Neural cell (in vitro differentiated cells): ENCODE results near the gene CBLB. TPM values are rescaled to one million over a fixed set of nuclear protein-coding genes. Genes with fewer than 3 reads are reported as not detected.
"Not testable (repeated sequence)": the region's sequence is repeated elsewhere in the genome, so short reads cannot be mapped to it uniquely, and the experiment has no call there.

Experiments
- H2AFZ ChIP-seq: fragments of 200-600, 300-800 bp; sonication (generic), shearing (Covaris generic); 2 replicates; pipeline ENCODE4 v1.6.0; 2014; ENCODE audit warnings: low read depth, mild to moderate bottlenecking, antibody characterized with exemption, low read length, moderate library complexity
- H3F3A ChIP-seq: fragments of 200-600 bp; shearing (Covaris generic); 2 replicates; pipeline ENCODE4 v1.6.1; 2016; ENCODE audit warnings: mild to moderate bottlenecking, moderate library complexity, mixed read lengths, antibody characterized with exemption, low read length; ENCODE audit not compliant: insufficient read depth, poor library complexity, severe bottlenecking
- H3K27ac ChIP-seq: fragments of 200-600, 300-800 bp; sonication (generic), shearing (Covaris generic); 2 replicates; pipeline ENCODE4 v1.5.1; 2014; ENCODE audit warnings: mild to moderate bottlenecking, low read length, moderate library complexity
- H3K27me3 ChIP-seq: fragments of 300-800, 200-600 bp; sonication (generic), shearing (Covaris generic); 2 replicates; pipeline ENCODE4 v1.6.0; 2014; ENCODE audit warnings: mild to moderate bottlenecking, low read depth, low read length, moderate library complexity; ENCODE audit not compliant: insufficient read depth
- H3K36me3 ChIP-seq: fragments of 300-800, 200-600 bp; sonication (generic), shearing (Covaris generic); 2 replicates; pipeline ENCODE4 v1.5.1; 2014; ENCODE audit warnings: mild to moderate bottlenecking, antibody characterized with exemption, low read length, moderate library complexity; ENCODE audit not compliant: insufficient read depth
- H3K4me2 ChIP-seq: fragments of 300-800, 200-600 bp; sonication (generic), shearing (Covaris generic); 2 replicates; pipeline ENCODE4 v1.6.0; 2014; ENCODE audit warnings: mild to moderate bottlenecking, low read length
- H3K4me3 ChIP-seq: fragments of 300-800, 200-600 bp; sonication (generic), shearing (Covaris generic); 2 replicates; pipeline ENCODE4 v1.5.1; 2014; ENCODE audit warnings: mild to moderate bottlenecking, low read length, moderate library complexity
- H3K79me2 ChIP-seq: fragments of 200-600 bp; shearing (Covaris generic); replicated peaks from 2 replicates; pipeline ENCODE4 v1.6.0; 2014; ENCODE audit warnings: mild to moderate bottlenecking, low read length, moderate library complexity; ENCODE audit not compliant: insufficient read depth
- H3K9ac ChIP-seq: fragments of 300-800, 200-600 bp; sonication (generic), shearing (Covaris generic); 2 replicates; pipeline ENCODE4 v1.6.1; 2016; ENCODE audit warnings: mild to moderate bottlenecking, low read length, mixed read lengths
- H3K9me2 ChIP-seq: fragments of 200-600 bp; shearing (Covaris generic); 2 replicates; pipeline ENCODE4 v1.6.1; 2016; ENCODE audit warnings: mild to moderate bottlenecking, low read length, mixed read lengths; ENCODE audit not compliant: insufficient read depth
- H3K9me3 ChIP-seq: fragments of 200-600, 300-800 bp; sonication (generic), shearing (Covaris generic); 2 replicates; pipeline ENCODE4 v1.6.1; 2016; ENCODE audit warnings: mild to moderate bottlenecking, mixed run types, low read length, moderate library complexity, mixed read lengths
- H4K20me1 ChIP-seq: fragments of 200-600 bp; shearing (Covaris generic); 2 replicates; pipeline ENCODE4 v1.6.1; 2016; ENCODE audit warnings: mild to moderate bottlenecking, mixed run types; ENCODE audit not compliant: insufficient read depth
- EP300 ChIP-seq: fragments of 450-650 bp; conservative IDR thresholded peaks from 2 replicates; pipeline ENCODE4 v1.6.1; 2014; ENCODE audit warnings: antibody characterized with exemption, mild to moderate bottlenecking, moderate library complexity; ENCODE audit not compliant: poor library complexity, severe bottlenecking
- EZH2 ChIP-seq: fragments of 200-600, 300-800 bp; shearing (Covaris generic), sonication (generic); IDR thresholded peaks from 2 replicates; pipeline ENCODE4 v1.6.1; 2014; ENCODE audit warnings: antibody characterized with exemption, low read length, borderline replicate concordance, mild to moderate bottlenecking; ENCODE audit not compliant: insufficient read depth, poor library complexity, severe bottlenecking
- POLR2AphosphoS5 ChIP-seq: IDR thresholded peaks from 2 replicates; pipeline ENCODE4 v1.6.1; 2012
- SMC3 ChIP-seq: fragments of 450-650 bp; conservative IDR thresholded peaks from 2 replicates; pipeline ENCODE4 v1.6.1; 2014; ENCODE audit warnings: antibody characterized with exemption, mild to moderate bottlenecking, moderate library complexity; ENCODE audit not compliant: poor library complexity
- TAF1 ChIP-seq: IDR thresholded peaks from 2 replicates; pipeline ENCODE4 v1.6.1; 2012; ENCODE audit warnings: low read depth
- polyA plus RNA-seq: library from polyadenylated mRNA; depleted of rRNA; stranded (reverse); fragments of >200 nt; gene quantifications from 2 replicates; pipeline ENCODE4 v1.2.3, GENCODE V29; 2014
- TF ChIP-seq, protein P1 (sequence below): fragments of 450-650 bp; IDR thresholded peaks from 2 replicates; pipeline ENCODE4 v1.5.1; 2014; ENCODE audit warnings: antibody characterized with exemption, mild to moderate bottlenecking, moderate library complexity; ENCODE audit not compliant: poor library complexity, severe bottlenecking
- TF ChIP-seq, protein P2 (sequence below): IDR thresholded peaks from 2 replicates; pipeline ENCODE4 v1.6.1; 2012; ENCODE audit warnings: borderline replicate concordance

CBLB gene
- polyA plus RNA-seq, 1 donor from 2014 or later: 36.4 TPM

DNA sequence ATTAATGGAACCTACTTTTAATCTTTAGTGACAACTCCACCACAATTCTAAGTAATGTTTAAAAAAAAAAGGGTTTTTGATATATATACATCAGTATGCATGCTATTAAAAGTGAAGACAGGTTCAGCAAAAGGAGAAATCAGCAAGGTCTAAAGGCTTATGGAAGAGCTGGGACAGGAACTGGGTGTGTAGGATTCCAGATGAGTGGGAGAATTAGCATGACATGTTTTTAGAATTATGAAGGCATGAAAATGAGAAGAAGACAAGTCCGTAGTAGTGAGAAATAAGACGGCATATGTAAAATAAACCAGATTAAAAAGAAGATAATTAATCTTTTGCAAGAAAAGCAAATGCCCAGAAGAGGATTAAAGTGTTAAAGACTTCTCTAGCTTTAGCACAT lies 52.0 kb downstream of the CBLB start:
- Histone ChIP-seq H3F3A (no peaks in the 10 kb centered on the region), H3K79me2 (peaks cover 3% of the 10 kb centered on the region), H3K4me2 (no peak overlapping the region), H3K27ac (no peak overlapping the region), H3K27me3 (no peaks in the 10 kb centered on the region), H2AFZ (no peak overlapping the region), H4K20me1 (no peaks in the 10 kb centered on the region), H3K4me3 (no peak overlapping the region), H3K9ac (no peak overlapping the region), H3K36me3 (no peaks in the 10 kb centered on the region), H3K9me3 (no peaks in the 10 kb centered on the region), H3K9me2 (no peaks in the 10 kb centered on the region)
- no peak for TF ChIP-seq SMC3

DNA sequence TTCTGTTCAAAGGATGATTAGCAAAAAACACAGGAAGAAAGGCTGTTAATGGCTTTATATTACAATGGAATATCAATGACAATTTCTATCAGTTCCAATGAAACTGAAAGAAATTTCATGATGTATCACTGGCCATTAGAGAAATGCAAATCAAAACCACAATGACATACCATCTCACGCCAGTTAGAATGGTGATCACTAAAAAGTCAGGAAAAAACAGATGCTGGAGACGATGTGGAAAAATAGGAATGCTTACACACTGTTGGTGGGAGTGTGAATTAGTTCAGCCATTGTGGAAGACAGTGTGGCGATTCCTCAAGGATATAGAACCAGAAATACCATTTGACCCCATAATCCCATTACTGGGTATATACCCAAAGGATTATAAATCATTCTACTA lies 53.5 kb downstream of the CBLB start:
- H3K9me3 ChIP-seq, H3K9me2 ChIP-seq, H3K9ac ChIP-seq, H2AFZ ChIP-seq, H3F3A ChIP-seq, H3K27me3 ChIP-seq, H4K20me1 ChIP-seq, H3K36me3 ChIP-seq, H3K79me2 ChIP-seq, H3K4me2 ChIP-seq, H3K27ac ChIP-seq, H3K4me3 ChIP-seq: not testable (repeated sequence)

DNA sequence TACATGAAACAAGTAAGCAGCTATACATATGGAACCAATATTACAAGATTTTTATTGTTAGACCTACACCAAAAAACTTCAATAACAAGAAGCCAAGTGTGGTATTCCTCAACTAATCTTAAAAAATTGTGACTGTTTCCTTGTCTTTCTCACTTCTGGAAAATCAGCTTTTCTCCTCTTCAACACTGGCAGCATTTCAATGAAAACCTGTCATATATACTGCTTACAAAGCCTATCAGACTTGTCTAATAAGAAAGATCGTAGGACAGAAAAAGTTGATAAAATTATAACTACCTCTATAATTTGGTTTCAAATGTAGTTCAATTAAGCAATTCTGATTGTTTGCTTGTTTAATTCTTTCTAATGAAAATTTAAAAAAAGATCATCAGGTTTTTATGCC lies 55.1 kb downstream of the CBLB start:
- no peaks in the 10 kb centered on the region for H3K36me3 ChIP-seq
- TF ChIP-seq, protein P1, sequence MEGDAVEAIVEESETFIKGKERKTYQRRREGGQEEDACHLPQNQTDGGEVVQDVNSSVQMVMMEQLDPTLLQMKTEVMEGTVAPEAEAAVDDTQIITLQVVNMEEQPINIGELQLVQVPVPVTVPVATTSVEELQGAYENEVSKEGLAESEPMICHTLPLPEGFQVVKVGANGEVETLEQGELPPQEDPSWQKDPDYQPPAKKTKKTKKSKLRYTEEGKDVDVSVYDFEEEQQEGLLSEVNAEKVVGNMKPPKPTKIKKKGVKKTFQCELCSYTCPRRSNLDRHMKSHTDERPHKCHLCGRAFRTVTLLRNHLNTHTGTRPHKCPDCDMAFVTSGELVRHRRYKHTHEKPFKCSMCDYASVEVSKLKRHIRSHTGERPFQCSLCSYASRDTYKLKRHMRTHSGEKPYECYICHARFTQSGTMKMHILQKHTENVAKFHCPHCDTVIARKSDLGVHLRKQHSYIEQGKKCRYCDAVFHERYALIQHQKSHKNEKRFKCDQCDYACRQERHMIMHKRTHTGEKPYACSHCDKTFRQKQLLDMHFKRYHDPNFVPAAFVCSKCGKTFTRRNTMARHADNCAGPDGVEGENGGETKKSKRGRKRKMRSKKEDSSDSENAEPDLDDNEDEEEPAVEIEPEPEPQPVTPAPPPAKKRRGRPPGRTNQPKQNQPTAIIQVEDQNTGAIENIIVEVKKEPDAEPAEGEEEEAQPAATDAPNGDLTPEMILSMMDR: no peak
- TF ChIP-seq EP300 (peak; percentile 91), POLR2AphosphoS5 (peak; percentile 71), TAF1 (no peak), EZH2 (no peak), SMC3 (no peak)
- TF ChIP-seq, protein P2, sequence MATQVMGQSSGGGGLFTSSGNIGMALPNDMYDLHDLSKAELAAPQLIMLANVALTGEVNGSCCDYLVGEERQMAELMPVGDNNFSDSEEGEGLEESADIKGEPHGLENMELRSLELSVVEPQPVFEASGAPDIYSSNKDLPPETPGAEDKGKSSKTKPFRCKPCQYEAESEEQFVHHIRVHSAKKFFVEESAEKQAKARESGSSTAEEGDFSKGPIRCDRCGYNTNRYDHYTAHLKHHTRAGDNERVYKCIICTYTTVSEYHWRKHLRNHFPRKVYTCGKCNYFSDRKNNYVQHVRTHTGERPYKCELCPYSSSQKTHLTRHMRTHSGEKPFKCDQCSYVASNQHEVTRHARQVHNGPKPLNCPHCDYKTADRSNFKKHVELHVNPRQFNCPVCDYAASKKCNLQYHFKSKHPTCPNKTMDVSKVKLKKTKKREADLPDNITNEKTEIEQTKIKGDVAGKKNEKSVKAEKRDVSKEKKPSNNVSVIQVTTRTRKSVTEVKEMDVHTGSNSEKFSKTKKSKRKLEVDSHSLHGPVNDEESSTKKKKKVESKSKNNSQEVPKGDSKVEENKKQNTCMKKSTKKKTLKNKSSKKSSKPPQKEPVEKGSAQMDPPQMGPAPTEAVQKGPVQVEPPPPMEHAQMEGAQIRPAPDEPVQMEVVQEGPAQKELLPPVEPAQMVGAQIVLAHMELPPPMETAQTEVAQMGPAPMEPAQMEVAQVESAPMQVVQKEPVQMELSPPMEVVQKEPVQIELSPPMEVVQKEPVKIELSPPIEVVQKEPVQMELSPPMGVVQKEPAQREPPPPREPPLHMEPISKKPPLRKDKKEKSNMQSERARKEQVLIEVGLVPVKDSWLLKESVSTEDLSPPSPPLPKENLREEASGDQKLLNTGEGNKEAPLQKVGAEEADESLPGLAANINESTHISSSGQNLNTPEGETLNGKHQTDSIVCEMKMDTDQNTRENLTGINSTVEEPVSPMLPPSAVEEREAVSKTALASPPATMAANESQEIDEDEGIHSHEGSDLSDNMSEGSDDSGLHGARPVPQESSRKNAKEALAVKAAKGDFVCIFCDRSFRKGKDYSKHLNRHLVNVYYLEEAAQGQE: peak; percentile 28
- H3K79me2 ChIP-seq: peaks cover 14% of the 10 kb centered on the region

More for the DNA sequence above, 55.1 kb downstream of the CBLB start:
- H3F3A ChIP-seq: peaks cover 2% of the 10 kb centered on the region
- no peaks in the 10 kb centered on the region for H3K27me3 ChIP-seq
- no peaks in the 10 kb centered on the region for H3K9me2 ChIP-seq
- H3K9ac ChIP-seq: no peak overlapping the region
- no peaks in the 10 kb centered on the region for H4K20me1 ChIP-seq
- H2AFZ ChIP-seq: no peak overlapping the region
- no peak overlapping the region for H3K4me3 ChIP-seq
- no peaks in the 10 kb centered on the region for H3K9me3 ChIP-seq
- no peak overlapping the region for H3K4me2 ChIP-seq
- H3K27ac ChIP-seq: no peak overlapping the region
